A549 (cell line): Measurements from ENCODE around the gene RBKS. TPM values are rescaled to one million over a fixed set of nuclear protein-coding genes. Genes with fewer than 3 reads are reported as not detected.
A peak's percentile ranks its signal among the peaks of the same experiment; 100 is the strongest.

Experiments
- ATAC-seq, 2 experiments: fragments of 200-7000 bp in 1 of 2; fragments of >200 bp in 1 of 2; cut with Nextera tagmentation in 1 of 2; cut with Tn5 transposase in 1 of 2; 3 replicates each; pipeline versions ENCODE4 v1.8.0 to v1.9.1; 2018 to 2020; ENCODE audit warnings: mild to moderate bottlenecking in 1 of 2, moderate library complexity in 1 of 2
- CTCF ChIA-PET: fragments of 300-600 bp; sonication (Branson Sonifier 250); formaldehyde crosslinking; extraction: SDS; loops from one replicate; lab custom pipeline; 2021; ENCODE audit warnings: antibody characterized with exemption, inconsistent platforms; lab: Yijun Ruan, JAX
- POLR2A ChIA-PET: fragments of 350-600 bp; formaldehyde crosslinking; extraction: SDS; loops from one replicate; lab custom pipeline; 2021; ENCODE audit warnings: antibody characterized with exemption, inconsistent platforms; lab: Yijun Ruan, JAX
- DNase-seq, 2 experiments: peaks; one replicate each; pipeline versions ENCODE4 v3.0.0 to v3.0.0-alpha.2; 2011 to 2016; ENCODE audit warnings: low read depth in 1 of 2, low spot score in 1 of 2
- FAIRE-seq: peaks from 2 replicates; lab custom pipeline; 2011; peaks lifted over from hg19 to GRCh38; lab: Jason Lieb, UNC
- H3K27ac ChIP-seq, 2 experiments: fragments of >200 bp; sonication (Bioruptor Twin); formaldehyde crosslinking; 3 replicates each; pipeline ENCODE4 v1.5.1; 2016 to 2017
- H3K4me1 ChIP-seq: fragments of >200 bp; sonication (Bioruptor Twin); formaldehyde crosslinking; 3 replicates; pipeline ENCODE4 v1.6.1; 2016
- H3K4me2 ChIP-seq: fragments of >200 bp; sonication (Bioruptor Twin); formaldehyde crosslinking; 3 replicates; pipeline ENCODE4 v1.6.1; 2016
- H3K4me3 ChIP-seq: fragments of >200 bp; sonication (Bioruptor Twin); formaldehyde crosslinking; 3 replicates; pipeline ENCODE4 v1.5.1; 2016
- H3K9me3 ChIP-seq: fragments of >200 bp; sonication (Bioruptor Twin); formaldehyde crosslinking; 3 replicates; pipeline ENCODE4 v1.6.1; 2016
- BCL3 ChIP-seq: fragments of >200 bp; sonication (Bioruptor Twin); formaldehyde crosslinking; IDR thresholded peaks from 3 replicates; pipeline ENCODE4 v1.6.1; 2016
- CHD4 ChIP-seq: fragments of 200-600 bp; sonication (generic); IDR thresholded peaks from 2 replicates; pipeline ENCODE4 v1.6.1; 2016; ENCODE audit warnings: antibody characterized with exemption, mild to moderate bottlenecking, borderline replicate concordance
- E2F6 ChIP-seq: IDR thresholded peaks from 2 replicates; pipeline ENCODE4 v1.6.1; 2012; ENCODE audit warnings: low read depth, borderline replicate concordance
- EHF ChIP-seq: fragments of 250-450 bp; sonication (Bioruptor Pico); IDR thresholded peaks from 2 replicates; pipeline ENCODE4 v1.5.0; 2020; ENCODE audit warnings: mild to moderate bottlenecking
- EHMT2 ChIP-seq: fragments of 200-600 bp; sonication (generic); IDR thresholded peaks from 2 replicates; pipeline ENCODE4 v1.6.1; 2016; ENCODE audit warnings: antibody characterized with exemption, low read depth, mild to moderate bottlenecking, moderate library complexity
- FOSB ChIP-seq: fragments of 250-450 bp; sonication (Bioruptor Pico); IDR thresholded peaks from 2 replicates; pipeline ENCODE4 v1.5.0; 2020; ENCODE audit warnings: mild to moderate bottlenecking, moderate library complexity
- HES2 ChIP-seq: fragments of >200 bp; sonication (Bioruptor Twin); formaldehyde crosslinking; IDR thresholded peaks from 2 replicates; pipeline ENCODE4 v1.6.1; 2016
- HOXB13 ChIP-seq: fragments of 250-450 bp; sonication (Bioruptor Pico); IDR thresholded peaks from 2 replicates; pipeline ENCODE4 v1.5.0; 2020; ENCODE audit warnings: low read depth, mild to moderate bottlenecking, moderate library complexity
- HOXB5 ChIP-seq: fragments of 250-450 bp; sonication (Bioruptor Pico); IDR thresholded peaks from 2 replicates; pipeline ENCODE4 v1.5.0; 2020; ENCODE audit warnings: mild to moderate bottlenecking, moderate library complexity
- JUN ChIP-seq, 2 experiments: fragments of >200 bp; sonication (Bioruptor Twin); formaldehyde crosslinking; IDR thresholded peaks; 2 replicates in 1 of 2; 3 replicates in 1 of 2; pipeline ENCODE4 v1.6.1; 2016 to 2017
- JUNB ChIP-seq: fragments of >200 bp; sonication (Bioruptor Twin); formaldehyde crosslinking; IDR thresholded peaks from 2 replicates; pipeline ENCODE4 v1.6.1; 2016
- KDM1A ChIP-seq: fragments of 200-600 bp; sonication (generic); IDR thresholded peaks from 2 replicates; pipeline ENCODE4 v1.6.1; 2016; ENCODE audit warnings: low read depth, mild to moderate bottlenecking
- KDM5A ChIP-seq: fragments of 200-600 bp; sonication (generic); IDR thresholded peaks from 2 replicates; pipeline ENCODE4 v1.6.1; 2016; ENCODE audit warnings: antibody characterized with exemption, mild to moderate bottlenecking
- MAFK ChIP-seq: fragments of 450-650 bp; IDR thresholded peaks from 2 replicates; pipeline ENCODE4 v1.6.1; 2014; ENCODE audit not compliant: partially characterized antibody
- MAZ ChIP-seq: fragments of 150-350 bp; IDR thresholded peaks from 2 replicates; pipeline ENCODE4 v1.6.1; 2014; ENCODE audit warnings: antibody characterized with exemption, low read depth, low read length, borderline replicate concordance
- NFE2L2 ChIP-seq: fragments of 150-350 bp; conservative IDR thresholded peaks from 2 replicates; pipeline ENCODE4 v1.6.1; 2014; ENCODE audit warnings: low read length
- NPAS2 ChIP-seq: fragments of 250-450 bp; sonication (Bioruptor Pico); IDR thresholded peaks from 2 replicates; pipeline ENCODE4 v1.8.0; 2022; ENCODE audit warnings: mild to moderate bottlenecking, moderate library complexity, borderline replicate concordance
- NR3C1 ChIP-seq: fragments of >200 bp; sonication (Bioruptor Twin); formaldehyde crosslinking; IDR thresholded peaks from 3 replicates; pipeline ENCODE4 v1.6.1; 2017
- PHF8 ChIP-seq: fragments of 200-600 bp; sonication (generic); IDR thresholded peaks from 2 replicates; pipeline ENCODE4 v1.6.1; 2016; ENCODE audit warnings: low read depth, mild to moderate bottlenecking, antibody characterized with exemption, moderate library complexity, borderline replicate concordance
- POLR2A ChIP-seq: IDR thresholded peaks from 2 replicates; pipeline ENCODE4 v1.6.1; 2012; ENCODE audit warnings: mild to moderate bottlenecking, low read length
- RAD21 ChIP-seq, 2 experiments: fragments of >200 bp in 1 of 2; sonication (Bioruptor Twin) in 1 of 2; formaldehyde crosslinking in 1 of 2; IDR thresholded peaks in 1 of 2; conservative IDR thresholded peaks in 1 of 2; 2 replicates in 1 of 2; 3 replicates in 1 of 2; pipeline ENCODE4 v1.6.1; 2012 to 2018; ENCODE audit warnings: inconsistent platforms in 1 of 2
- RCOR1 ChIP-seq: fragments of 150-350 bp; IDR thresholded peaks from 2 replicates; pipeline ENCODE4 v1.6.1; 2014; ENCODE audit warnings: antibody characterized with exemption, low read length, low read depth
- REST ChIP-seq: fragments of 200-600 bp; sonication (generic); IDR thresholded peaks from 2 replicates; pipeline ENCODE4 v1.6.1; 2016; ENCODE audit warnings: antibody characterized with exemption, mild to moderate bottlenecking, moderate library complexity
- SMC3 ChIP-seq: fragments of >200 bp; sonication (Bioruptor Twin); formaldehyde crosslinking; IDR thresholded peaks from 3 replicates; pipeline ENCODE4 v1.6.1; 2018; ENCODE audit warnings: inconsistent platforms
- TP53 ChIP-seq: fragments of 250-450 bp; sonication (Bioruptor Pico); IDR thresholded peaks from 2 replicates; pipeline ENCODE4 v1.5.0; 2021; ENCODE audit warnings: mild to moderate bottlenecking, moderate library complexity
- ZC3H11A ChIP-seq: fragments of 450-650 bp; IDR thresholded peaks from 2 replicates; pipeline ENCODE4 v1.6.1; 2014; ENCODE audit warnings: antibody characterized with exemption, mild to moderate bottlenecking
- ZFP36 ChIP-seq: fragments of 450-650 bp; IDR thresholded peaks from 2 replicates; pipeline ENCODE4 v1.6.1; 2014; ENCODE audit warnings: borderline replicate concordance; ENCODE audit not compliant: partially characterized antibody
- ZSCAN20 ChIP-seq: fragments of 250-450 bp; sonication (Bioruptor Pico); IDR thresholded peaks from 2 replicates; pipeline ENCODE4 v1.8.0; 2022; ENCODE audit warnings: mild to moderate bottlenecking, moderate library complexity
- WGBS: methylation state at CpG from one replicate; pipeline ENCODE4 v1.1.6; 2017; ENCODE audit errors: missing lambda C conversion rate; 5-methylcytosine and 5-hydroxymethylcytosine counted together
- polyA plus RNA-seq, 4 experiments: library from polyadenylated mRNA; depleted of rRNA in 3 of 4; stranded (reverse); fragments of >200 nt; fragmentation: RNase III in 1 of 4; extraction: RNeasy Plus Mini Kit Qiagen cat#74134 plus additional on column Dnase treatment in 1 of 4; gene quantifications; 2 replicates in 3 of 4; 3 replicates in 1 of 4; pipeline ENCODE4 v1.2.3, GENCODE V29; 2011 to 2017

The RBKS gene
- polyA plus RNA-seq, 2 of the 4 experiments (the other 2 are of a cell fraction), result 7.6 to 8.5 TPM

GRCh38 chr2:27887830-27888229 is 2.4 kb downstream of the RBKS start:
- no peak for DNase-seq
- FAIRE-seq, result no peak
- TF ChIP-seq RAD21 (conservative IDR thresholded peaks at IDR 0.05 in 1 of 2, IDR thresholded peaks at IDR 0.05 in 1 of 2), result no peak
- no peak for TF ChIP-seq E2F6
- TF ChIP-seq NPAS2 (CRISPR knock-in tag), result no peak
- TF ChIP-seq ZC3H11A, result no peak
- TF ChIP-seq KDM1A, result no peak
- TF ChIP-seq BCL3, result no peak
- no peak for TF ChIP-seq MAFK
- TF ChIP-seq JUNB, result no peak
- no peak for TF ChIP-seq NR3C1
- no peak for TF ChIP-seq KDM5A
- no peak for TF ChIP-seq EHF
- TF ChIP-seq HES2, result no peak
- TF ChIP-seq NFE2L2, result no peak
- TF ChIP-seq TP53, result no peak
- TF ChIP-seq RCOR1, result no peak
- no peak for TF ChIP-seq HOXB13
- TF ChIP-seq PHF8, result no peak
- no peak for TF ChIP-seq HOXB5
- H3K4me3 ChIP-seq, result no peak overlapping the region
- WGBS, result 91% methylated on average over 3 of the region's 3 CpGs
- peak overlapping the region; percentile 94 to 97 for H3K27ac ChIP-seq
- CTCF ChIA-PET, result interaction anchor here (0.6 to 1.2 kb wide), 5 partner anchors 14 to 1022 kb away, joined by 3 to 4 read pairs (median 3); no protein-coding TSS in a partner anchor
- POLR2A ChIA-PET, result no interaction called here
- no peak for ATAC-seq
- peak overlapping the region; percentile 82 for H3K4me2 ChIP-seq
- no peaks in the 10 kb centered on the region for H3K9me3 ChIP-seq
- H3K4me1 ChIP-seq, result peaks cover 72% of the 10 kb centered on the region

GRCh38 chr2:27887111-27887510 is 3.1 kb downstream of the RBKS start:
- Histone ChIP-seq H3K4me3 (no peak overlapping the region), H3K9me3 (no peaks in the 10 kb centered on the region), H3K4me1 (peaks cover 65% of the 10 kb centered on the region), H3K27ac (peak overlapping the region; percentile 71 to 97; a peak in 5 of 6 replicates), H3K4me2 (peak overlapping the region; percentile 82)
- WGBS, result 42% methylated on average over 2 of the region's 2 CpGs
- DNase-seq, result no peak
- ATAC-seq, result no peak
- no peak for TF ChIP-seq KDM1A
- no peak for TF ChIP-seq REST
- TF ChIP-seq SMC3, result no peak
- no peak for TF ChIP-seq HES2
- TF ChIP-seq JUNB, result no peak
- TF ChIP-seq ZFP36, result no peak
- TF ChIP-seq EHF, result no peak
- no peak for TF ChIP-seq HOXB13
- no peak for TF ChIP-seq POLR2A
- TF ChIP-seq CHD4, result no peak
- TF ChIP-seq FOSB (CRISPR knock-in tag), result no peak
- no peak for TF ChIP-seq MAFK
- TF ChIP-seq NR3C1, result no peak
- no peak for TF ChIP-seq RCOR1
- TF ChIP-seq HOXB5, result no peak
- no peak for TF ChIP-seq NFE2L2
- TF ChIP-seq ZSCAN20, result no peak
- TF ChIP-seq JUN (IDR thresholded peaks at IDR 0.05), result no peak
- no peak for TF ChIP-seq MAZ
- no peak for TF ChIP-seq EHMT2
- no peak for FAIRE-seq
- CTCF ChIA-PET, result interaction anchor here (0.6 to 1.2 kb wide), 2 partner anchors 86 to 1022 kb away, joined by 3 to 4 read pairs; no protein-coding TSS in a partner anchor
- POLR2A ChIA-PET, result no interaction called here
